ENCODE measurements around the gene MIAT.

The MIAT gene

DNA sequence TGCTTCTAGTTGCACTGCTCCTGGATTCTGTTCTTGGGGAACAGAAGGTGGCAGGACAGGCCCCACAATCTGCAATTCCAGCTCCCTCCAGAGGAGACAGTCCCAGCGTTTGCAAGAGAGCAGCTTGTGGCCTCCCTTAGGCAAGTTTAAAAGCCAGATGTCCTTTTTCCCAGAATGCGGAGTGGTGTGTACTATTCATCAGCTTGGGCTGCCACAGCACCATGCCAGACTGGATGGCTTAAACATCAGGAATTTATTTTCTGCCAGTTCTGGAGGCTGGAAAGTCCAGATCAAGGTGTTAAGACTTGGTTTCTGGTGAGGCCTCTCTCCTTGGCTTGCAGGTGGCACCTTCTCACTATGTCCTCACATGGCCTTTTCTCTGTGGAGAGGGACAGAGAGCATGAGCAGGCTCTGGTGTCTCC is 11.7 kb downstream of the MIAT start:
- peak; percentile 35 for DNase-seq (ENCODE audit: low spot score)

DNA sequence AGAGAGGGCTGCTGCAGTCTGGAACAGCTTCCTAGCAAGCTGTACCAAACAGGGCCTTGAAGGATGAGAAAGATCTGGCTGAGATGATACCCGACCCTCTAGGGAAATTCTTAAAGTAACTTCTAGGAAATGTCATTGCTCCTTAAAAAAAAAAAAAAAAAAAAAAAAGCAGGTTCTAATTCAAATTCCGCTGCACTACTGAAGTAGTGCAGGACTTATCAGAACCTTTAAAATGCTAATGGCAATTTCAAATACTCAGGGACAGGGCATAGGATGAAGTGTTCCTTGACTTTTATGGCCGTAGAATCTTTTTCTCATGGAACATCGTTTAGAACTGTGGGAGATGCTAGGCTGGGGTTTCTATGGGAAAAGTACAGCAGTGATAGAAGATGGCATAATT is 13.1 kb downstream of the MIAT start:
- DNase-seq (ENCODE audit: low spot score), result no peak

DNA sequence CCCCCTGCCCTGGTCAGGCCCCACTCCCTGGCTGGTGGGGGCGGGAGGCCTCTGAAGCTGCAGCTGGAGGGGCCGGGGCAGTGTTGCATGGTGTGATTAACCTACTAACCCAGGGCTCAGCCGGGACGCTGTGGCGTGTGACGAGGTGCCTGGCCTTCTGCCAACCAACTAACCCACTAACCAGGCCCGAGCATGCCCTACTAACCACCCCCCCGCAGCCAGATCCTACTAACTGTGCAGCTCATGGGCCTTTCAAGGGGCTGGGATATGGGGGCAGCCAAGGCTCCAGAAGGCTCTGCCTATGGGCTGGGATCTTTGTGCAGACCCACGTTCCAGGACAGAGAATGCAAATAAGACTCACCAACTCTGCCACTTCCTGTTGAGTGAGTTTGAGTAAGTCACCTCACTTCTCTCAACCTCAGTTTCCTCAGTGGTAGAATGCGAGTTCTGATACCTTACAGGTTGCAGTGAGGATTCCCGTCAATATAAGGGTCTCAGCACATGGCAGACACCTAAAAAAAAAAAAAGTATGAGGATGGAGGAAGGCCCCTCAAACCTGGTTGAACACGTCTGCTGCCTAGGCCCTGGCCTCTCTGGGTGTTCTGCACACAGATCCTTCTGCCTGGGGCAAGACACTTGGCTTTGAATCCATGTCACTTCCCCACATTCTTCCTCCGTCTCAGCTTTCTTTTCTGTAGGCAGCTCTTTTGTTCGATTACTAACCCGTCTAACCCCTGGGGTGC is 14.1 kb downstream of the MIAT start:
- DNase-seq (ENCODE audit: low spot score), result peak; percentile 56

DNA sequence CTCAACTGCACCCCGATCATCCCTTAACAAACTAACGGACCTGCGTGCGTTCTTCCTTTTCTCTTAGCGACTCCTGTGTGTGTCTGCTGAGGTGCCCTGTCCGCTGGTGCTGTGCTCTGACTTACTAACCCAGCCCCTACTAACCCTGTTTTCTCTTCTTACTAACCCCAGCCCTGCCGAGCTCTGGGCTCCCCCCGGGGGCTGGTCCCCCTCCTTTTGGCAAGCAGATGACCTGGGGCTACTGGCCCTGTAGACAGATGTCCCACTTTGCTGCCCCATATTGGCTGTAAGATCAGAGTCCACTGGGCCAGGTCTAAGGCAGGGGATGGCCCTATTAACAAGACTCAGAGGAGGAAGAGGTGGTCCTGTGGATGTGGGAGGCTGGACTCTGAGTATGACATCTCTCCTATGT is 14.7 kb downstream of the MIAT start:
- DNase-seq (ENCODE audit: low spot score), result no peak

DNA sequence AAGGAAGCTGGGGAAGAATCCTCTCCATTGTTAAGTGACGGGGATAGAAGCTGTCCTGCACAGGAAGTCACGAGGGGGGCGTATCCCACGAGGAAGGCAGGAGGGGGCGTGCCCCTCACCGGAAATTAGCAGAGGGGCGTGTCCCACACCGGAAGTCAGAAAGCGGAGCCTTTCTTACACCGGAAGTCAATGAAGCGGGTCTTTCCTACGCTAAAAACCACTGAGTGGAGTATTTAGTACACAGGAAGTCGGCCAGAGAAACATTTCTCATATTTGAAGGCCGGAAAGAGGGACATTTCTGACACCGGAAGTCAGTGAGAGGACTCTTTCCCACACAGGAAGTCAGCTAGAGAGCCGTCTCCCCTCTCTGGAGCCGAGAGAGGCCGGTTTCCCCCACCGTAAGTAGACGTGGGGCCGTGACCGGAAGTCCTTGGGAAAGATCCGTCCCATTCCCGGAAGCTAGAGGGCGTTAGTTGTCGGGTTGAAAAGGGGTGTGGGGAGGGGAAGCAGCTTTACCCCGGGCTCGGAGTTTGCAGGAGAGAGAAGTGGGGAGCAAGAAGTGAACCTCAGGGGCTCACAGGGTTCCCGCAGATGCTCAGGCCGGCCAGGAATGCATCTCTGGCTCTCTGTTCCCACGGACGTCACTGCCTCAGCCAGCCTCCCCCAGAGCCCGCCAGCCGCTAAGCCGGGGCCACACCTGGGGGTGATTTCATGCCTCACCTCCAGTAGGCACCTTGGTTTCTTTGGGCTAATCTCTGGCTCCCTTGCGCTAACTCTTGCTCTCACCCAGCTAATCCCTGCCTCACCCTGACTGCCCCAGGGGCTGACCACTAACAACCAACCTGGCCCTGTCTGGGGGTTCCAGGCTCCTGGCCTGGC is 15.4 kb downstream of the MIAT start:
- peak; percentile 95 for DNase-seq (ENCODE audit: low spot score)

DNA sequence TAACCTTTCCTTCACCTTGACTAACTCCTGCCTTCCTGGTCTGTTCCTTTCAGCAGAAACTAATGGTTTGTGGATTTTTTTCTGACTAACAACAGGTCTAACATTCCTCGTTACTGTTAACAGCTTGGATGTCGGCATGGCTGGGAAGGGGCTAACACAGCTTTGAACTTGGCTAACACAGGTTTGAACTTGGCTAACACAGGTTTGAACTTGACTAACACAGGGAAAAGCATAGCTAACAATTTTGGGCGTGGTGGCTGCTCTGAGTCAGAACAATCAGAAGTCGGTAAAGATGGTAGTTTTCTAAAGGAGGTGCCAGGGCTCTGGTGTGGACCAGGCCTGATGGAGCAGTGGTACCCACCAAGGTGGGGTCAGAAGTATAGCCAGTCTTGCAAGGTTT is 16.1 kb downstream of the MIAT start:
- peak; percentile 35 for DNase-seq (ENCODE audit: low spot score)

DNA sequence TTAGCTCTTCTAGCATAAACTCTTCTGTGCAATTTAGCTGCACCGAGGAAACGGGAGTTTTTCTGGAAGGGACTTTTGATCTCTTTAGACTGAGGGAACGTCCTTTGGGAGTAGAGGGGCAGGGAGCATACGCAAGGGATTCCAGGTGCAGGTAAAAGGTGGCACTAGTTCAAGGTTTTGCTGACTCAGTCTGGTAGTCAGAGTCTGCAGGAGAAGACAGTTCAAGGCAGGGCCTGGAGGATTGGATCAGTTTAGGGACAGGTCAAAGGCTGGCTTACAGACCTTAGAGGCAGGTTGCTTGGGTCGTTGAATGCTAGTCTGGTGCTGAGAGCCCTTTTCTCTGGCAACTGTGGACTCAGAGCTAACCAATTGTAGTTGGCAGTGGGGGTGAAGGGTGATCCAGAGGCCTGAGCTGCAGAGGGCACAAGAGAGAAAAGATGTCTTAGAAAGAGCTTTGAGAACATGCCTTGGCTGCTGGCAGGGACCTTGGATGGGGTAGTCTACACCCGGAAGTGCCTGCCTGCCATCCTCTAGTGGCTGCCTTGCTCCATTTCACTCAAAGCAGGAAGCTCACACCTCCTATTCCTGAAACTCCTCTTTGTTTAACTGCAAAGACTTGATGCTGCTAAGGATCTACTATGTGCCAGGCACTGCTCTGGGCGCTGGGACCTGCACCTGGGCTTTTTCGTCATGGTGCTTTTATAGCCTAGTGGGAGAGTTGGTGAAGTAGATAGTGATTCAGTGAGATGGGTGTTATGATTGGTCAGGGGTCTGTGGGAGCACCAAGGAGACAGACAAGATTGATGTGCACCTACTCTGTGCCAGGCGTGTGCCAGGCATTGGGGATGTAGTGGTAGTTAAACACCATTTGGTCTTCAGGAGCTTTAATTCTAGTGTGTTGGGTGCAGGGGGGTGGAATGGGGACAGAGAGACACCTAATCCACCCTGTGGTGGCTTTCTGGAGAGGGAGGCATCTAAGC is 17.1 kb downstream of the MIAT start:
- DNase-seq (ENCODE audit: low spot score), result peak; percentile 33

DNA sequence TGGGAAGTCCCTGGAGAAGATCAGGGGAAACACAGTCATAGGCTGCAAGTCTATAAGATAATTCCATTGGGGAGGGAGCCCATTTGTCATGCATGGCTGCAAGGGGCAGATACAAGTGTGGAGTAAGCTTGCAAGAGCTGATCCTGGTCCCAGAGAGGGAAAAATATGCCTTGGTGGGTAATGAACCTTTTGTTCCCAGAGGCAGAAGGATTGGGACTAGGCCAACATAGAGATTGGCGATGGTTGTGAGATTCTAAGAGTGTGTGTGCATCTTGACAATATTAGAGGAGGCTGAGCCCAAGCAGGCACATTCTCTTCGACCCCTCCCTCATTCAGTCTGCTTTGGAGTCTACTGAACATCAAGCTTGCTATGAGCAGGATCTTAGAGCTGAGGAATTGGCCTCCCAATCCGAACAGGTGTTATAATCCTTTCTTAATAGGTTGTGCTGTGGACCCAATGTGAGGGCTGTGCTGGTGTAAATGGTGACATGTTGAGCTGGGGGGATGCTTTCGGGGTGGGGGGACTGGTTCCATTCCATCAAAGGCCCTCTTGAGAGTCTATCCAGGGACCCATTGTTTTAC is 18.4 kb downstream of the MIAT start:
- DNase-seq (ENCODE audit: low spot score), result no peak

DNA sequence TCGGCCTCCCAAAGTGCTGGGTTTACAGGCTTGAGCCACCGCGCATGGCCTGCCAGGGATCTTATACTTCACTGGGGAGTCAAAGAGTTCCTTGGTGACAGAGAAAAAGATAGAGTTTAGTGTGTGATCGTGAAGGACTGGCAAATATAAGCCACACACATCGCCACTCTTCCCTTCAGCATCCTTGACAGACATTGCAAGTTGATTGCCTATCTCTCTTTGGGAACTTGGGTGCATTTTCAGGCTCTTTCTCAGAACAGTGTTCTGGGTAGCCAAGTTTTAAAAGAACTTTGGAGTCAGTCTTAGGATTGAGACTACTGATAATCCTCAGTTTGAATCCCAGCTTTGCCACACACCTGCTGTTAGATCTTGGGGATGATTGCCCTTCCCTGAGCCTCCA is 19.8 kb downstream of the MIAT start:
- DNase-seq (ENCODE audit: low spot score), result no peak

DNA sequence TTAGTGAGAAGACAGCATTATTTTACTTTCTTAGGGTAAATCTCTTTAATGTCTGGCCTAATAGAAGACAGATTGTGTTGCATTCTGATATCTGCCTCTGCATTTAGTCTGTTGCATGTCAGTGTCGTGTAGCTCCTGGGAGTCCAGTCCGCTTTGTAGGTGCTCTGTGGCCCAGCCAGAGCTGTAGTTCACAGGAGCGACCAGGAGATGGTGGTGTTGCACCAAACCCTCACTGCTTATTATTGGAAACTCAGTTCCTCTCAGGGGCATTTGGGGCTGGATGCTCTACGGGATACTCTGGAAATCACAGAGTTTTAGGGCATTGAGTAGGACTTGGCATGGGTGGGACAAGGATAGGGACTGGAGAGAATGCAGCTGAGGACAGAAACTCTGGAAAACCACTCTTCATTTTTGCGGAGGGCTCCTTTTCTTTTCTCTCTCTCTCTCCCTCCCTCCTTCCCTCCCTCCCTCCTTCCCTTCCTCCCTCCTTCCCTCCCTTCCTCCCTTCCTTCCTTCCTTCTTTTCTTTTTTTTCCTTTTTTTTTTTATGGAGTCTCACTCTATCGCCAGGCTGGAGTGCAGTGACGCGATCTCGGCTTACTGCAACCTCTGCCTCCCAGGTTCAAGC is 21.7 kb downstream of the MIAT start:
- DNase-seq (ENCODE audit: low spot score), result peak; percentile 73

DNA sequence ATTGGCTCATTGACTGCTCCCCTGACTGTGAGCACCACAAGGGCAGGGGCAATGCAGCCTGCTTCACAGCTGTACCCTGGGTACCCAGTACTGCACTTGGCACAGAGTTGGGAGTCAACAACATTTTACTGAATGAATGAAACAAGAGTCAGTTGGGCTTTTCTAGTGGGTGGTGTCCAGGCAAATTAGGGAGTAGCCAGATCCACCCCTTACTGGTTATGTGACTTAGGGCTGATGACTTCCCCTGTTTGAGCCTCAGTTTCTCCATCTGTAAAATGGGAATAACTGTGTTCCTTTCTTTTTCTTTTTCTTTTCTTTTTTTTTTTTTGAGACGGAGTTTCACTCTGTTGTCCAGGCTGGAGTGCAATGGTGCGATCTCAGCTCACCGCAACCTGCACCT is 23.1 kb downstream of the MIAT start:
- no peak for DNase-seq (ENCODE audit: low spot score)

DNA sequence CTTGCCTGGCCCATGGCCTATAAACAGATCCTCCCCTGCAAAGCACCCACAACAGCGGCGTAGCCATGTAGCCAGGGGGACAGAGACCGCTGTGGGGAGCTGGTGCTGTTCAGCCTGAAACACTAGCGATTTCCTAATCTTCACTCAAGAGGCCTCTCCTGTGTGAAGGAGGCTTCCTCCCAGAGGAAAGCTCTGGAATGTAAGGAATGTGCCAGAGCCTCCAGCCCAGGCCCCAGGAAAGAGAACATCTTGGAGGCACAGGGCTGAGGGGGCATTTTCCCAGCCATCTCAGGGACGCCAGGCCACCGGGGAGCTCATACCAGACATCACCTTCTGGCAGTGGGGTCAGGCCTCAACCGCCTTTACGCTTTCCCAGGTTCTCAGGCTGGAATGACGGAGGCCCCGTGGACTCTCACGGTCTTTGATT is 24.0 kb downstream of the MIAT start:
- peak; percentile 63 for DNase-seq (ENCODE audit: low spot score)

DNA sequence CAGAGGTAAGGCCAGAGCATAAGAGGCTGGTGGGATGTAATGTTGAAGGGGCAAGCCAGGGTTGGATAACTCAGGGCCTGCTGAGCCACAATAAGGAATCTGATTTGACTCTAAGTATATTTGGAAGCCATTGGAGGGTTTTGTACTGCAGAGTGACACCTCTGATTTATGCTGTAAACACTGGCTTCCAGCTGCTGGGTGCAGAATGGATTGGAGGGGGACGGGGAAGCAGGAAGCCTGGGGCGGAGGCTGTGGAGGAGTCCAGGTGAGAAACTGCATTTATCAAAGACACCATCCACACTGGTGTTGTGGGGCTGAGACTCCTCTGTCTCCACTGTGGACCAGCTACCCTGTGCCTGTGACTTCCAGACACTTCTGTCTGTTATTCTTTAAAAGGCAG is 26.8 kb downstream of the MIAT start:
- no peak for DNase-seq (ENCODE audit: low spot score)

DNA sequence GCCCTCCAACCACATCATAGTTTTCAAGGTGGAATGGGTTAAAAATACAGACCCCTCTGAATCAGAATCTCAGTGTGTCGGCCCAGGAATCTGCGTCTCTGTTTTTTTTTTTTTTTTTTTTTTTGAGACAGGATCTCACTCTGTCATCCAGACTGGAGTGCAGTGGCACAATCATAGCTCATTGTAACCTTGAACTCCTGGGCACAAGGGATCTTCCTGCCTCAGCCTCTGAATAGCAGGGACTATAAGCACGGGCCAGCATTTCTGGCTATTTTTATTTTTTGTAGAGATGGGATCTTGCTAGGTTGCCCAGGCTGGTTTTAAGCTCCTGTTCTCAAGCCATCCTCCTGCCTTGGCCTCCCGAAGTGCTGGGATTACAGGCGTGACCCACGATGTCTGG is 28.2 kb downstream of the MIAT start:
- DNase-seq (ENCODE audit: low spot score), result no peak

DNA sequence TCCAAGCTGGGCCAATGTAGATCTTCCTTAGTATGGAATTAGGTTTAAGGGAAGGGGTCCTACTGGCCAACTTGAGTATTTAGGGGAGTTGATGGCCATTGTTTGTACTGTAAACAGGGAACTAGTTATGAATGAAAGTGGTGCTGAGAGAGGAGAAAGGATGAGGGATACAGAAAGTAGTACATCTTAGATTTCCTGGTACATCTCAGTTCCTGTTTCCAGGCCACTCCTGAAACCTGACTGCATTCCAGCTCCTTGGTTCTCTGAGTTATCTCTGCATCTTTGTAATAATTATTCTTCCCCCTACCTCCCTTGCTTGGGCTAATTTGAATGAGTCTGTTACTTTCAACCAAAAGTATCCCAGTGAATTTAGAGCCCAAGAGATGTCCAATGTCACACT is 30.1 kb downstream of the MIAT start:
- no peak for DNase-seq (ENCODE audit: low spot score)

DNA sequence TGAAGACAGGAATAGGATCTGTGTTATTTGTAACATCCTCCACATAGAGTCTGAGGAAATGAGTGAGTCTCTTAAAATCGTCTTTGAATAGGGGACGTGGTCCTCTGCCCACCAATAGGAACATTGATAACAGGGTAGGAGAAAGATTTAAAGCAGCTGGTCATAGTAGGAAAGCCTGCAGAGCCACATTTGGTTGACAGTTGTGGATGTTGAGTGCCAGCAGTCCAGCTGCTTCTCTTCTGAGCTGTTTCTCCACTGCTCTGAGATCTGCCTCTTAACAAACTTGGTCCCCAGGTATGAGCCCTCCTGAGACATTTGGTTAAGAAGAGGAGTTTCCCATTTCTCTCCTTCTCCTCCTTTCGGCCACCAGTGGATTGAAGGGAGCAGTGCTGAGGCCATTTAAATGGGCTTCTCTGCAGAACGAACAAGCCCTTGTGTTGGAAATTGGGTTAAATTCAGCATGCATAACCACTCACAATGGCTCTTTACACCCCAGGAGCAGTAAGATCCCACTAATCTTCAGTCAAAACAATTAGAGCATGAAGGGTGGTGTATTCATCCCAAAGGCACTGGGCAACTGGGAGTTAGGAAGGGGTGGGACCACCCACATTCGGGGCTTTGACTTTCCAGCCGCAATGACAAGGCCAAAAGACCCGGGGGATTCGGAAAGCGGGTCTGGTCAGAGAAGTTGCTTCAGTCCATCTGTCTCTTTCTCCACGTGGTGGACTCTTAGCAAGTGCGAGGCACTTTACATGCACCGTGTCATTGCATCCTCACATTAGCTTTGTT is 32.3 kb downstream of the MIAT start:
- no peak for DNase-seq (ENCODE audit: low spot score)

DNA sequence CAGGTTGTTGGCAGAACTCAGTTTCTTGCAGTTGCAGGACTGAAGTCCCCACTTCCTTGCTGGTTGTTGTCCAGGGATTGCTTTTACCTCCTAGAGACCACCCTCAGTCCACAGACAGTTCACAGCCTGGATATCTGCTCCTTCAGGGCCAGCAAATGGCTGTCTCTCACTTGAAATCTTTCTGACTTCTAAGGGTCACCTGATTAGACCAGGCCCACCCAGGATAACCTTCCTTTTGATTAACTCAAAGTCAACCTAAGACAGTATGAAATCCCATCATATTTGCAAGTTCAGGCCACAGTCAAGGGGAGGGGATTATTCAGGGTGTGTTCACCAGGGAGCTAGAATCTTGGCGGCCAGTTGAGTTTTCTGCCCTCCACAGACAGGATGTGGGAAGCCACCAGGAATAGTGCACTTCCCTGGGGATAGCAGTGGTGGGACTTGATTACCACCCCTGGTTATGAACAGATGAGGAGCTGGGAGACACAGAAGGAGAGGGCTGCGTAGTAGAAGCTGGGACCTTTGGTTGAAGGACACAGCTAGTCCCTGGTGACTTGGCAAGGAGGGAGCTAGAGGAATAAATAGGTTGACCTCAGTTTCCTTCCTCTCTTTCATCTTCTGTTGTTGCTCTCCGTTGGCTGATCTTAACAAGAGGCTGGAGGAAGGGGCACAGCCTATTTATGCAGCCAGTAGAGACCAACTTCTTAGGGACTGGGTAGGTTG is 33.4 kb downstream of the MIAT start:
- DNase-seq (ENCODE audit: low spot score), result no peak

DNA sequence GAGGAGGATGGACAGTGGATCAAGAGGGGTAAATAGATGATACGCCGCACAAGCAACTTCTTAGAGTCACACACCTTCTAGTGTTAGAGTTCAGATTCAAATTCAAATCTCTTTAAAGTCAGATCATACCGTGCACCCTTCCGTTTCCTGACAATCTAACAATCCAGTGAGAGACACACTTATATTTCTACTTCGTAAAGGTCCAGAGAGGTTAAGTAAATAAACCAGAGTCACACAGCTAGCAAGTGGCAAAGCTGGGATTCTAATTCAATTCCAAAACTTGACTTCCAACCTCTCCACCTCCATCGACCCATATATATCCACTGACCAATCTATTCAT is 34.0 kb downstream of the MIAT start:
- no peak for DNase-seq (ENCODE audit: low spot score)

DNA sequence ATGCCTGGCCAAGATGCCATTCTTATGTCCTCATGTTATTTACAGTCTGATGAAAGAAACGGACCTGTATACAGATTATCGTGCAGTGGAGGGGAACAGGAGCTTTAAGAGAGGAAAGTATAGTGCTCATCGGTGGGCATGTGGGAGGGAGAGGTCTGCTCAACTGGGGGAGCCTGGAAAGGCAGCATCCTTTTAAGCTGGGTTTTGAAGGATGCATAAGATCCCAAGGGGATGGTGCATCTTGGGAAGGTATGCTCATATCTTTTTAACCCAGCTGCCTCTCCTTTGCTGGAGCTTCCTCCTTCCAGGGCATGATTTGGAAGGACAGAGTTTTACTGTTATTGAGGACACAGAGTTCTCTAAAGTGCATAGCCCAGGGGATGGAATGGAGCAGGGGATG is 34.8 kb downstream of the MIAT start:
- DNase-seq (ENCODE audit: low spot score), result no peak

DNA sequence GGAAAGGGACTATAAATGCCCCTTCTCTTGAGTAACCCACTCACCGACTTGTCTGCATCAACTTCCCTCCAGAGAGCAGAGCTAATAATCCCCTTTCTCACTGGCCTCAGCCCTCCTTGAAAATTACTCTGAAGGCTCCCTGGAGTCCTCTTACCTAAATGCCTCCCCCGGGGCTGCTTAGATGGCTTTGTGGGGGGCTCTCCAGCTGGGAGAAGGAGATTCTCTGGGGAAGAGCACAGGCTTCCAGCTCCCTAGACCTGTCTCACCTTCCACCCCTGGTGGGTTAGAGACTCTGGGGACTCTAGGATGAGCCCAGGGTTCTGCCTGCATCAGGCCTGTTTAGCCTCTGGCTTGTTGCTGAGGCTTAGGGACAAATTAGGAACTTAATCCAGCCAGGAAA is 39.8 kb downstream of the MIAT start:
- no peak for DNase-seq (ENCODE audit: low spot score)

Measured in kidney tubule cell (primary cell).